GM18867 (cell line): ENCODE data around the gene SIRPD.

Experiments used
- ATAC-seq: cut with Tn5 transposase; IDR thresholded peaks from one replicate; pipeline ENCODE4 v1.9.1; 2021; ENCODE audit warnings: mild to moderate bottlenecking, moderate library complexity; ENCODE audit not compliant: unreplicated experiment

SIRPD gene

GRCh38 chr20:1538655-1539054 lies 18.9 kb downstream of the SIRPD start:
- no peak for ATAC-seq

- no peak for ATAC-seq
Measured at GRCh38 chr20:1537731-1538058, 19.8 kb downstream of the SIRPD start.

GRCh38 chr20:1536893-1537730 lies 20.4 kb downstream of the SIRPD start:
- ATAC-seq: no peak

- peak; percentile 87 for ATAC-seq
Measured at GRCh38 chr20:1535420-1536175, 21.9 kb downstream of the SIRPD start.

DNA sequence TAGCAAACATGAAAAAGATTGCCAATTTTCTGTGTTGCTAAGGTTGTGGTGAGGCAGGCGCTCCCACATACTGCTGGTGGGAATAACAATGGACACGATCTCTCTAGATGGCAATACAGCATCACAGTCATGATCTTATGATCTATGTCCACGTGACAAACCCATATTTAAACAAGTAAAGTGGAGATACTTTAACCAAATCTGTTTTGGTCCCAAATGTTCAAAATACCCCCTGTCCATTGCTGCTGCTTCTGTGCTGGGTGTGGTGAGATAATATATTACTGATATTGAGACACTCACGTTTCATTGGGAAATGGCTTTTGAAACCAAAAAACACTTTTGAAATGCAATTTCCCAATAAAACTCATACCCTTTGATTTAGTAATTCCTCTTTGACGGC lies 23.0 kb downstream of the SIRPD start:
- ATAC-seq: no peak

GRCh38 chr20:1533059-1533458 lies 24.4 kb downstream of the SIRPD start:
- no peak for ATAC-seq

DNA sequence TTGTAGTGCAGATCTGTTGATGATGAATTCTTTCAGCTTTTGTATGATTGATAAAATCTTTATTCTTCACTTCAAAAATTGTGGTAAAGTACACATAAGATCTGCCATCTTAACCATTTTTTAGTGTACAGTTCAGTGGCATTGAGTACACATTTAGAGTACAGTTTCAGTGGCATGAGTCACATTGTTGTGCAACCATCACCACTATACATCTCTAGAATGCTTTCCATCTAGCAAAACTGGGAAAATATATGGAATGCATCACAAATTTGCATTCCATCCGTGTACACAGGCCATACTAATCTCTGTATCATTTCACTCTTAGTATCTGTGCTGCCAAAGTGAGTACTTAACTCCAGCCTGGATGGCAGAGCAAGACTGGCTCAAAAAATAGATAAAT lies 28.7 kb downstream of the SIRPD start:
- ATAC-seq: no peak

DNA sequence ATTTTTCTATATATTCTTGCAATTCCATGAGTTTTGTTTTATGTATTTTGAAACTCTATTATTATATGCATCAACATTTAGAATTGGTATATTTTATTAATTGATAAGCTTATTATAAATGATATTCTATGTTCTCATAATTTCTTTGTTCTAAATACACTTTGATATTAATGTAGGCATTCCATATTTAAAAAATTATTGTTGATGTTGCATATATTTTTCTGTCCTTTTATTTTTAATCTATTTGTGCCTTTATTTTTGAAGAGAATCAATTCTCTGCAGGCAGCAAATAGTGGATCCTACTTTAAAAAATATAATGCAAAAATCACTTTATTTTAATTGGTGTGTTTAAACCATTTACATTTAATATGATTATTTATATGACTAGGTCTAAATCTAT lies 29.6 kb downstream of the SIRPD start:
- ATAC-seq: no peak

DNA sequence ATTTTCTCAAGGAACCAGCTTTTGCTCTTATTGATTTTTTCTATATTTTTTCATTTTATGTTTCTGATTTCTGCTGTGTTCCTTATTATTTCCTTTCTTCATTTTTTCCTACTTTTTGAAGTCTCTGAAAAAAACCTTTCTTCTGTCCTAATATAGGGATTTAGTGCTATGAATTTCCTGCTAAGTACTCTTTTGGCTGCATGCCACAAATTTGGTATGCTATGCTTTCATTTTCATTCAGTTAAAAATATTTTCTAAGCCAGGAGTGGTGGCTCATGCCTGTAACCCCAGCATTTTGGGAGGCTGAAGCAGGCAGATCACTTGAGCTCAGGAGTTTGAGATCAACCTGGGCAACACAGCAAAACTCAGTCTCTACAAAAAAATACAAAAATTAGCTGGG lies 30.6 kb downstream of the SIRPD start:
- ATAC-seq: no peak

DNA sequence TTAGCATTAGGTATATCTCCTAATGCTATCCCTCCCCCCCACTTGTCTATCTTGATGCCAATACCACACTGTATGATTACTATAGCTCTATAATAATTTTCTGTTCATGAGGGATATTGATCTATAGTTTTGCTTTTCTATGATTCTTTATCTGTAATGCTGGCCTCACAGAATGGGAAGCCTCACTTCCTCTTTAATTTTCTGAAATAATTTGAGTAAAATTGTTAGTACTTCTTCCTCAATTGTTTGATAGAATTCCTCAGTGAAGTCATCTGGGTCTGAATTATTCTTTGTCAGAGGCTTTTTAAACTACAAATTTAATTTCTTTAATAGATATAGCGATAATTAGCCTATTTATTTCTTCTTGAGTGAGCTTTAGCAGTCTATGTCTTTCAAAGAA lies 31.2 kb downstream of the SIRPD start:
- no peak for ATAC-seq

DNA sequence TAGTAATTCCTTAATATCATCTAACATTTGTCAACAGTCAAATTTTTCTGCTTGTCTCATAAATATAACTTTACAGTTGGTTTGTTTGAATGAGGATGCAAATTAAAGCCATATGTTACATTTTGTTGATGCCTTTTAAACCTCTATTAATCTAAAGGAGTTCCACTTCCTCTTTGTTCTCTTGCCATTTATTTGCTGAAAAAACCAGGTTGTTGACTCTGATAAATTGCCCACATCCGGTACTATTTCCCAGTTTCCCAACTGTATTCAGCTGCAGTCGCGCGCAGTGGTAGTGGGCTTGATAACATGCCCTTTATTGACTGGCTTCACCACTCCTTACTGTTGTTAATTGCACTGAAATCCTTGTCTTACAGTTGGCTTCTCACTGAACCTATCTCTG lies 33.5 kb downstream of the SIRPD start:
- ATAC-seq: no peak

- ATAC-seq: no peak
Measured at GRCh38 chr20:1517010-1517409, 40.5 kb downstream of the SIRPD start.

DNA sequence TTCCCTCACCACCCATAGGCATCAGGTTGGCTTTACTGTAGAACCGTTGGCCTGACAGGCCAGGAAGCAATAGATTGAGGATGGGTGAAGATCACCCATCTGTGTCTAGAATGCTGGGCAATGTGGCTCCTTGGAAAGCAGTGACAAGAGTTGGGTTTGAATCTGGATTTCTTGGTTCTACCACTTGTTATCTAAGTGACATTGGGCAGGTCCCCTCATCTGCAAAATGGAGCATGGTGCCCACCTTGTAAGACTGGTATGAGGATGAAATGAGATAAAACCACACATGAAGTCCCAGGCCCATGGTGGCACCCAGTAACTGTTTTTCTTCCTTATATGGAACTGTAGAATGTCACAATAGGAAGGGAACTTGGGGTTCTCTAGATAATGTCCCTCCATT lies 43.7 kb downstream of the SIRPD start:
- ATAC-seq: no peak

GRCh38 chr20:1509237-1509636 lies 48.3 kb downstream of the SIRPD start:
- ATAC-seq: no peak

- ATAC-seq: no peak
Measured at GRCh38 chr20:1508574-1508973, 48.9 kb downstream of the SIRPD start.

DNA sequence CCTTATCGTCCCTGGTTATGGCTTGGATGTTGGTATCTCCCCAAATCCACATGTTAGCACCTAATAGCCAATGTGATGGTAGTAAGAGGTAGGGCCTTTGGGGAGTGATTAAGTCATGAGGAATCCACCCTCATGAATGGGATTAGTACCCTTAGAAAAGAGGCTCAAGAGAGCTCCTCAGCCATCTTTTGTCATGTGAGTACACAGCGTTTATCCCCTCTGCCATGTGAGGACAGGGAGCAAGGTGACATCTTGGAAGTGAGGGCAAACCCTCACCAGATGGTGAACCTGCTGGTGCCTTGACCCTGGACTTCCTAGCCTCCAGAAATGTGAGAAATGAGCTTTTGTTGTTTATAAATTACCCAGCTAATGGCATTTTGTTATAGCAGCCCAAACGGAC lies 50.2 kb downstream of the SIRPD start:
- no peak for ATAC-seq

DNA sequence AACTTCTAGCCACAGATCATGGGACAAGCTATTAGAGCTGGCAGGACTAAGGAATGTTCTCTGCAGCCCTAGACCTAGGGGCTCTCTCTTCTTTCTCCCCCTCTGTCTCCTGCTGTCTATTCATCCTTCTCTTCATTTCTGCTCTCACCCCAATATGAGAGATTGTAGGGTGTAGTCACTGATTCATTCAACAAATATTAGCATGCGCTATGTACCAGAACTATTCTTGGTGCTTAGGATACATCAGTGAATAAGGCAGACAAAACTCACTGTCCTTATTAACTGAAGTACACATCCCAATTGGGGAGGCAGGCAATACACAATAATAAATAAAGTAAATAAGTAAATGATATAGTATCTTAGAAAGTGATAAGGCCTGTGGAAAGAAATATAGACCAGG lies 51.6 kb downstream of the SIRPD start:
- ATAC-seq: no peak

- no peak for ATAC-seq
Measured at GRCh38 chr20:1505361-1505760, 52.1 kb downstream of the SIRPD start.

- ATAC-seq: peak; percentile 97
Measured at GRCh38 chr20:1503564-1504227, 53.8 kb downstream of the SIRPD start.

- no peak for ATAC-seq
Measured at GRCh38 chr20:1500496-1500895, 57.0 kb downstream of the SIRPD start.

DNA sequence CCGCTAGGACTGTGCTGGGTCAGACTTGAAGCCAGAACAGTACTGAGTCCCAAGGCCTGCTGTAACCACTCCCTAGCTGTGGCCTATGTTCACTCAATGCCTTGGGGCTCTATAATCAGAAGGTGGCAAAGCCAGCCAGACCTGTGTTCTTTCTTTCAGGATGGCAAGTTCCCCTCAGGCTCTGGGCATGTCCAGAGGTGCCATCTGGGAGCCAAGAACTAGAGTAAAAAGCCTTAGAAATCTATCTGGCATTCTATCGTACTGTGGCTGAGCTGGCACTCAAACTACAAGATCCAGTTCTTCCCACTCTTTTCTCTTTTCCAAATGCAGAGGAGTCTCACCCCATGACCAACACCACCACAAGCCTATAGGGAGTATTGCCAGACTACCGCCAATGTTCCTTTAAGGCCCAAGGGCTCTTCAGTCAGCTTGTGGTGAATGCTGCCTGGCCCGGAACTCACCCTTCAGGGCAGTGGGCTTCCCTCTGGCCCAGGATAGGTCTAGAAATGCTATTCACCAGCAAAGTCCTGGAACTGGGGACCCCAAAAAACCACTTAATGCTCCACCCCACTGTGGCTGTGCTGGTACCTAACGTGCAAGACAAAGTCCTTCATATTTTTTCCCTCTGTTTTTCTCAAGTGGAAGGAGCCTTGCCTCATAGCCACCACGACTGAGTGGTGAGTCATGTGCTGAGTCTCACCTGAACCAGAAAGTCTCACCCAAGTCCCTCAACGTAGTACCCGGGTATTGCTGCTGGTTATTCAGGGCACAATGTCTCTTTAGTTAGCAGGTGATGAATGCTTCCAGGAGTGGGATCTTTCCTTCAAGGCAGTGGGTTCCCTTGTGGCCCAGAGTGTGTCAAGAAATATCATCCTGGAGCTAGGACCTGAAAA lies 57.7 kb downstream of the SIRPD start:
- ATAC-seq: no peak
